Immature natural killer cell (primary cell): Measurements from ENCODE around the gene ZNF217. TPM values are rescaled to one million over a fixed set of nuclear protein-coding genes. Genes with fewer than 3 reads are reported as not detected.
"Not testable (repeated sequence)": the region's sequence is repeated elsewhere in the genome, so short reads cannot be mapped to it uniquely, and the experiment has no call there.

Experiments used
- DNase-seq, 3 donors: peaks; one replicate each; pipeline ENCODE4 v3.0.0; 2022; ENCODE audit warnings: mixed read lengths in 1 of 3
- H3K27ac Mint-ChIP-seq, 6 donors: one replicate each; pipeline ENCODE4 v1.8.0; 2020; ENCODE audit warnings: mixed read lengths in 6 of 6, mild to moderate bottlenecking in 5 of 6, inconsistent platforms in 4 of 6, moderate library complexity in 3 of 6
- H3K27me3 Mint-ChIP-seq, 3 donors: one replicate each; pipeline ENCODE4 v1.8.0; 2020 to 2021; ENCODE audit warnings: low read depth in 3 of 3, mild to moderate bottlenecking in 3 of 3, mixed read lengths in 3 of 3, moderate library complexity in 3 of 3, inconsistent platforms in 1 of 3
- H3K36me3 Mint-ChIP-seq, 3 donors: one replicate each; pipeline ENCODE4 v1.8.0; 2020; ENCODE audit warnings: mixed read lengths in 3 of 3, inconsistent platforms in 2 of 3, mild to moderate bottlenecking in 2 of 3
- H3K4me1 Mint-ChIP-seq, 2 donors: one replicate each; pipeline ENCODE4 v1.8.0; 2020; ENCODE audit warnings: inconsistent platforms in 2 of 2, mild to moderate bottlenecking in 2 of 2, mixed read lengths in 2 of 2, moderate library complexity in 1 of 2
- H3K4me3 Mint-ChIP-seq, 5 donors: one replicate each; pipeline ENCODE4 v1.8.0; 2020; ENCODE audit warnings: mild to moderate bottlenecking in 5 of 5, mixed read lengths in 5 of 5, inconsistent platforms in 3 of 5, moderate library complexity in 3 of 5
- H3K9me3 Mint-ChIP-seq, 6 donors: one replicate each; pipeline ENCODE4 v1.8.0; 2020; ENCODE audit warnings: mild to moderate bottlenecking in 6 of 6, mixed read lengths in 6 of 6, inconsistent platforms in 4 of 6, moderate library complexity in 3 of 6
- polyA plus RNA-seq, 3 donors: library from polyadenylated mRNA; unstranded; fragments of 300-500 nt; fragmentation: Illumina TruSeq; gene quantifications; one replicate each; pipeline ENCODE4 v1.2.3, GENCODE V29; 2021

The ZNF217 gene
- polyA plus RNA-seq, 3 donors from 2014 or later: 10.0 to 33.5 (median 16.2) TPM

DNA sequence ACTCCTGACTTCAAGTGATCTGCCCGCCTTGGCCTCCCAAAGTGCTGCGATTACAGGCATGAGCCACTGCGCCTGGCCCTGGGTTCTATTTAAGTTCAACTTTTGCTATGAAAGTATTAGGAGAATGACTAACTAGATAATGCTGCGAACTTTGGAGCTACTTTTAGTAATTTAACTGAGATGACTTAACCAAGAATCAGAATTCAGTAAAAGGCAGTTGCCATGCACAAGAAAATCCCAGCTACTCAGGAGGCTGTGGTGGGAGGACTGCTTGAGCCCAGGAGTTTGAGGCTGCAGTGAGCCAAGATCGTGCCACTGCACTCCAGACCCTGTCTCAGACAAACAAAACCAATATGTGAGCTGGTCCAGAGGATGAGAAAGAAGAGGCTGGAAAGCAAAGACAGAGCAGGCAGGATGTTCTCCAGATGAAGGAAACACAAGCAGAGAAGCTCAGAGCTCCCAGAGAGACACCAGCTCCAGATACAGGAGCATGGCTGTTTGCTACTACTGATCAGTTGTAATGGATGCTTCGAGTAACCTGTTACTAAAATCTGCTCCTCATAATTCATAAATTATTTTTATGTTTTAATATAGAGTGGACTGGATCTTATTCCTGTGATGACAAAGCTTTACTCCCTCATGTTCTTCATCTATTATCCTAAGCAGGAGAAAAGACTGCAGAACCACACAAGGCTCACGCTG lies 23.9 kb downstream of the ZNF217 start:
- Mint-ChIP-seq H3K27me3 (no peaks in the 10 kb centered on the region), H3K4me1 (peaks cover 20 to 49% of the 10 kb centered on the region in 2 donors), H3K9me3 (no peaks in the 10 kb centered on the region), H3K36me3 (peaks cover 6 to 42% (median 20%) of the 10 kb centered on the region in 3 donors), H3K4me3 (no peak overlapping the region), H3K27ac (peak overlapping the region in 4 of 6 donors; percentile 39 to 78 (median 68))
- no peak for DNase-seq

DNA sequence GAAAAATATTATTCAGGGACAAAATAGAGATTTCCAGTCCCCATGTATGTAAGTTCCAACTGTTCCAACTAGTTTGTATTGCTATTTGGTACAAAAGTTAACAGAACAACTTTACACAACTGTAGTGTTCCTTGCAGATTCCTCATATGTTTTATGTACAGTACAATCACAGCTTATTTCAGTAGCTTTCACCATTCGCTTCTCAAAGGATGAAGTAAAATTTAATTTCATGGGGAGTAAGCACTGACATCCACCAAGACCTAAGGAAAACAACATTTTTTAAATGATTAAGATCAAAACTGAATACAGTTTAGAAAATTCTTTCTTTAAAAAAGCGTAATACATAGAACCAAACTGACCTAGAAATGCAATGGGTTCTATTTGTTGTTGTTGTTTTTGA lies 24.6 kb downstream of the ZNF217 start:
- Mint-ChIP-seq H3K27ac (peak overlapping the region in 3 of 6 donors; percentile 2 to 83 (median 42)), H3K4me3 (no peak overlapping the region), H3K27me3 (no peaks in the 10 kb centered on the region), H3K9me3 (no peaks in the 10 kb centered on the region), H3K4me1 (peaks cover 20 to 43% of the 10 kb centered on the region in 2 donors), H3K36me3 (peaks cover 6 to 38% (median 16%) of the 10 kb centered on the region in 3 donors)
- no peak for DNase-seq

DNA sequence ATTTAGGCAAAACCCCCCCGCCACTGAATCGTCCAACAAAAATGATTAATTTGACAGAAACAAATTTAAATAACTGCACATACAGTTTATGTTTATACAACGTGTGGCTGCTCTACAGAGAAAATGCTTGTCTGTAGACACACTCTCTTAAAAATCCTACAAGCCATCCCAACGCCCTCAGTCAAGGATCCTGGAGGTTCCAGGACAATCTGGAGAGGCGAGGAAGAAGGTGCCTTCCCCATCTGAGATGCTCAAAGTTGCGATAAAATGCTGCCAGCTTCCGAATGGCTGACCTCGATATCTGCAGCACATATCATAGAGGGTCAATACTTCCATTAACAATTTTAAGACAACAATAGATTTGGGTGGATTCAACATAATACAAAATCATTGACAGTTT lies 25.3 kb downstream of the ZNF217 start:
- Mint-ChIP-seq H3K27me3 (no peaks in the 10 kb centered on the region), H3K36me3 (peaks cover 6 to 40% (median 16%) of the 10 kb centered on the region in 3 donors), H3K27ac (peak overlapping the region in 2 of 6 donors; percentile 9 to 51), H3K9me3 (no peaks in the 10 kb centered on the region), H3K4me1 (peaks cover 24 to 46% of the 10 kb centered on the region in 2 donors), H3K4me3 (no peak overlapping the region)
- no peak for DNase-seq

DNA sequence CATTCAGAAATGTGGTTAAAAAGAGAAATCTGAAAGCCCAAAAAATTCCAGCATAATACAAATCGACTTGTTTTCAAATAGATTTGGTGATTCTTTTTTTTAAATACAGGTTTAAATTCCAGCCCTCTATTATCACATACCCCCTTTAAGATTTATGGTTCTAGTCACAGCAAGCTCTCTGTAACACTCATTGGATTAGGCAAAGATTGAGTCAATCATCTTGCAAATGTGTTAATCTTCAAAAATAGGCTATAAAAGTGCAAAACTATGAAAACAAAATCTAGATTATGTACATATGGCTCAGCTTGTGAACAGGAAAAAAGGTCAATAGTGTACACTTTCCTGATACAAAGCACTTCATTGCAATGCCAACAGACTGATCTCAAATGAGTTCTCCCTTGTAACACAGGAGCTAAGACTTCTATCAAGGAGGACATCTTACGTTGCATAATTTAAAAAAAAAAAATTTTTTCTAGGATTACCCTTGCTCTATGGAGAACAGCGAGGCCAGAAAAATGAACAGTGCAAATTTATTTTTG lies 26.2 kb downstream of the ZNF217 start:
- no peak for DNase-seq
- Mint-ChIP-seq H3K36me3 (peaks cover 6 to 40% (median 13%) of the 10 kb centered on the region in 3 donors), H3K4me1 (peaks cover 20 to 41% of the 10 kb centered on the region in 2 donors), H3K4me3 (no peak overlapping the region), H3K27ac (peak overlapping the region; percentile 12 to 78 (median 48)), H3K9me3 (no peaks in the 10 kb centered on the region), H3K27me3 (no peaks in the 10 kb centered on the region)

DNA sequence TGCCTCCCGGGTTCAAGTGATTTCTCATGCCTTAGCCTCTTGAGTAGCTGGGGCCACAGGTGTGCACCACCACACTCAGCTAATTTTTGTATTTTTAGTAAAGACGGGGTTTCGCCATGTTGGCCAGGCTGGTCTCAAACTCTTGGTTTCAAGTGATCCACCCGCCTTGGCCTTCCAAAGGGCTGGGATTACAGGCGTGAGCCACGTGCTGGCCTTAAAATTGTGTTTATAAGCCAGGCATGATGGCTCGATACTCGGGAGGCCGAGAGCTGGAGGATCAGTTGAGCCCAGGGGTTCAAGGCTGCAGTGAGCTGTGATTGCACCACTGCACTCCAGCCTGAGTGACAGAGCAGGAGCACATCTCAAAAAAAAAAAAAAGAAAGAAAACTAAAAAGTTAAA lies 27.0 kb downstream of the ZNF217 start:
- H3K27ac Mint-ChIP-seq: peak overlapping the region in 1 of 6 donors; percentile 28
- H3K4me1 Mint-ChIP-seq: peaks cover 15 to 33% of the 10 kb centered on the region in 2 donors
- H3K36me3 Mint-ChIP-seq: peaks cover 5 to 34% (median 6%) of the 10 kb centered on the region in 3 donors
- H3K27me3 Mint-ChIP-seq, DNase-seq, H3K9me3 Mint-ChIP-seq, H3K4me3 Mint-ChIP-seq: not testable (repeated sequence)

DNA sequence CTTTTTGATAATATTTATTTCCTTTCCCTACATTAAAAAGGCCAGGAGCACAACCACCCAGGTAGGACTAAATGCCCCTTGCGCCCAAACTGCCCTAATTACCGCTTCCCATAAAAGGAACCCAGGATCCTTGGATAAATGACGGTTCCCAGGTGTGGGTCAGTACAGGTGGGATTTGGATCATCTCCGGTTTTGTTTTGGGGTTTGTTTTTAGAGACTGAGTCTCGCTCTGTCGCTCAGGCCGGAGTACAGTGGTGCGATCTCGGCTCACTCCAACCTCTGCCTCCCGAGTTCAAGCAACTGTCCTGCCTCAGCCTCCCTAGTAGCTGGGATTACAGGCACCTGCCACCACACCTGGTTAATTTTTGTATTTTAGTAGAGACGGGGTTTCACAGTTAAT lies 28.4 kb downstream of the ZNF217 start:
- H3K36me3 Mint-ChIP-seq: peaks cover 3 to 23% (median 6%) of the 10 kb centered on the region in 3 donors
- no peaks in the 10 kb centered on the region for H3K9me3 Mint-ChIP-seq

DNA sequence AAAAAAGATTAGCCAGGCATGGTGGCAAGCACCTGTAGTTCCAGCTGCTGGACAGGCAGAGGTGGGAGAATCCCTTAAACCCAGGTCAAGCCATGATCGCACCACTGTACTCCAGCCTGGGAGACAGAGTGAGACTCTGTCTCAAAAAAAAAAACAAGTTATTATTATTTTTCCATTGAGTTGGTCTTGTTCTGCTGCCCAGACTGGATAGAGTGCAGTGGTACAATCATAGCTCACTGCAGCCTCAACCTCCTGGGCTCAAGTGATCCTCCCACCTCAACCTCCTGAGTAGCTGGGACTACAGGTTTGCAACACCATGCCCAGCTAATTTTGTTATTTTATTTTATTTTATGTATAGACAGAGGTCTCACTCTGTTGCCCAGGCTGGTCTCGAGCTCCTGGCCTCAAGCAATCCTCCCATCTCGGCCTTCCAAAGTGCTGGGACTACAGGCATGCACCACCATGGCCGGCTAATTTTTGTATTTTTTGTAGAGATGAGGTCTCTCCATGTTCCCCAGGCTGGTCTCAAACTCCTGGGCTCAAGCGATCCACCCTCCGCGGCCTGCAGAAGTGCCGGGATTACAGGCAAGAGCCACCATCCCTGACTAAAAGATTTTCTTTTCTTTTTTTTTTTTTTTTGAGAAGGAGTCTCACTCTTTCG lies 31.4 kb downstream of the ZNF217 start:
- not testable (repeated sequence) for H3K27ac Mint-ChIP-seq, H3K36me3 Mint-ChIP-seq, H3K27me3 Mint-ChIP-seq, H3K9me3 Mint-ChIP-seq, DNase-seq, H3K4me3 Mint-ChIP-seq, H3K4me1 Mint-ChIP-seq

More for the DNA sequence above, 28.4 kb downstream of the ZNF217 start:
- H3K27me3 Mint-ChIP-seq: peaks cover 0 to under 1% (median 0%) of the 10 kb centered on the region in 3 donors
- H3K4me1 Mint-ChIP-seq: peaks cover 13 to 19% of the 10 kb centered on the region in 2 donors
- no peak for DNase-seq
- no peak overlapping the region for H3K27ac Mint-ChIP-seq
- H3K4me3 Mint-ChIP-seq: no peak overlapping the region

DNA sequence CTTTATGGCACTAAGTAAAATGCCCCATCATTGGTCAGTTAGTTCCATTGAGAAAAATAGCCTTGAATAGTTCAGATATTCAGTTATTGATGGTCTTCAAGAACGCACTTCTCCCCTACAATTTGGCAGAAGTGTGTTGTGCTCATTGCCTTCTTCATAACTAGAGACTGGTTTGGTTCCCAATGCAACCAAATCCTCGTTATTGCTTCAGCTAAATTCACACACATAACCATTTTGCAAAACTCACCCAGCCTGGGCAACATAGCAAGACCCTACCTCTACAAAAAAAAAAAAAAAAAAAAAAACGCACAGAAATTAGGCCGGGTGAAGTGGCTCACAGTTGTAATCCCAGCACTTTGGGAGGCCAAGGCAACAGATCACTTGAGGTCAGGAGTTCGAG lies 32.1 kb downstream of the ZNF217 start:
- DNase-seq: no peak
- Mint-ChIP-seq H3K27ac (no peak overlapping the region), H3K4me1 (peaks cover 5 to 6% of the 10 kb centered on the region in 2 donors), H3K4me3 (no peak overlapping the region), H3K36me3 (peaks cover 0 to 4% (median 4%) of the 10 kb centered on the region in 3 donors), H3K9me3 (no peaks in the 10 kb centered on the region), H3K27me3 (peaks cover 0 to 2% (median 2%) of the 10 kb centered on the region in 3 donors)

DNA sequence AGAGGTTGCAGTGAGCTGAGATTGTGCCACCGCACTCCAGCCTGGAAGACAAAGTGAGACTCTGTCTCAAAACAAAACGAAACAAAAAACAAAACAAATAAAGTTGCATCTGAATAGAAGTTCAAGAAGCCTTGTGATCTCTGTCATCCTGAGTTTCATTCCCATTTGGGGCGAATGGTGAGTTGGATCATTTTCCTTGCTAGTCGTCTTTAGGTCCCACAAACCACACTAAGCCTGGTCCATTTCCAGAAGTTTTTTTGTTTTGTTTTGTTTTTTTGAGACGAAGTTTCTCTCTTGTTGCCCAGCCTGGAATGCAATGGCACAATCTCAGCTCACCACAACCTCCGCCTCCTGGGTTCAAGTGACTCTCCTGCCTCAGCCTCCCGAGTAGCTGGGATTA lies 33.8 kb downstream of the ZNF217 start:
- no peak for DNase-seq
- peaks cover 0 to 4% (median 4%) of the 10 kb centered on the region in 3 donors for H3K36me3 Mint-ChIP-seq
- H3K4me1 Mint-ChIP-seq: peaks cover 5 to 6% of the 10 kb centered on the region in 2 donors
- H3K9me3 Mint-ChIP-seq: no peaks in the 10 kb centered on the region
- no peak overlapping the region for H3K4me3 Mint-ChIP-seq
- H3K27ac Mint-ChIP-seq: peak overlapping the region in 1 of 6 donors; percentile 11
- peaks cover 0 to 2% (median 2%) of the 10 kb centered on the region in 3 donors for H3K27me3 Mint-ChIP-seq

DNA sequence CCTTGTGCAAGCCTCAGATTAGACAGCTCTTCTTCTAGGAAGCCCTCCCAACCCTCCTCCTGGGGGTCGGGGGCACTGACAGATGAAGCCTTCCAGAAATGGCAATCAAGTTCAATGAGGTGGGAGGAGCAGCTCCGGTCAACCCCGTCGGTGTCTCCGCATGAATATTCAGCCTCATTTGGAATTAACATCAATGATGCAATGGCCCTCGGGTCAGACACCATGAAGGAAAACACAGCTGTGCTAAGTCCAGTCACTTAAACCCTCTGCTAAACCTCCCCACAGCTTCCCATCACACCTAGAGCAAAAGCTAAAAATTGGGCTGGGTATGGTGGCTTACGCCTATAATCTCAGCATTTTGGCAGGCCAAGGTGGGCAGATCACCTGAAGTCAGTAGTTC lies 36.5 kb downstream of the ZNF217 start:
- DNase-seq: no peak
- Mint-ChIP-seq H3K27ac (no peak overlapping the region), H3K36me3 (peaks cover 0 to 4% (median 0%) of the 10 kb centered on the region in 3 donors), H3K9me3 (no peaks in the 10 kb centered on the region), H3K27me3 (peaks cover 0 to 2% (median 2%) of the 10 kb centered on the region in 3 donors), H3K4me1 (no peaks in the 10 kb centered on the region), H3K4me3 (no peak overlapping the region)

DNA sequence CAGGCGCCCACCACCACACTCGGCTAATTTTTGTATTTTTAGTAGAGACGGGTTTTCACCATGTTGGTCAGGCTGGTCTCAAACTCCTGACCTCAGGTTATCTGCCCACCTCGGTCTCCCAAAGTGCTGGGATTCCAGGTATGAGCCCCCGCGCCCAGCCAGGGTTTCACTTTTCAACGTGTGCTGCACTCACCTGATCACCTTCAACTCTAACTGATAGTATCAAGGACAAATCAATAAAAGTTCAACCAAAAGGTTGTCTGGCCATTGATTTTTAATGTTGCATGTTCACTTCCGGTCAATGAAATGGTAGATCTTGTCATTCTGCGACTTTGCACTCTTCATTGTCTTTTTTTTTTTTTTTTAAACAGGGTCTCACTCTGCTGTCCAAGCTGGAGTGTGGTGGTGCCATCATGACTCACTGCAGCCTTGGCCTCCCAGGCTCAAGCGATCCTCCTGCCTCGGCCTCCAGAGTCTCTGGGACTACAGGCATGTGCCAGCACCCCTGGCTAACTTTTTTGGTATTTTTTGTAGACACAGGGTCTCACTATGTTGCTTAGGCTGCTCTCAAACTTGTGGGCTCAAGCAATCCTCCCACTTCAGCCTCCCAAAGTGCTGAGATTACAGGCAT lies 37.3 kb downstream of the ZNF217 start:
- H3K9me3 Mint-ChIP-seq: no peaks in the 10 kb centered on the region
- peaks cover 0 to 2% (median 2%) of the 10 kb centered on the region in 3 donors for H3K27me3 Mint-ChIP-seq
- H3K4me3 Mint-ChIP-seq: no peak overlapping the region
- H3K27ac Mint-ChIP-seq: no peak overlapping the region
- H3K4me1 Mint-ChIP-seq: no peaks in the 10 kb centered on the region
- DNase-seq: no peak
- peaks cover 0 to 4% (median 0%) of the 10 kb centered on the region in 3 donors for H3K36me3 Mint-ChIP-seq

DNA sequence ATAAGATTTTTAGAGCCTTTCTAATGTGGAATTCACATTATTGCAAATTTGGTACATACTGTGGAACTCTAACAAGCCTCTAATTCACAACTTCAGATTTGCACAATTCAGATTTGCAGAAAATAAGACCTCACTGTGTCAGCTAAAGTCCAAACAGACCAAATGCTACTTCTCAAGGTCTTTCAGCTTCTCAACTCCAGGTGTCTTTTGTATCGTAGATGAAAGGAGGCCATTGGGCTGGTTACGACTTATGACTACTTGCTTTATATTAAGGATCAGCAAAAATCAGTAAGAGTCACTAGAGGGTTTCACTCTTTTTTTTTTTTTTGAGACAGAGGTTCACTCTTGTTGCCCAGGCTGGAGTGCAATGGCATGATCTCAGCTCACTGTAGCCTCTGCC lies 37.8 kb downstream of the ZNF217 start:
- H3K27me3 Mint-ChIP-seq: peaks cover 0 to 2% (median 2%) of the 10 kb centered on the region in 3 donors
- no peak overlapping the region for H3K4me3 Mint-ChIP-seq
- no peak overlapping the region for H3K27ac Mint-ChIP-seq
- H3K9me3 Mint-ChIP-seq: no peaks in the 10 kb centered on the region
- H3K36me3 Mint-ChIP-seq: peaks cover 0 to 4% (median 0%) of the 10 kb centered on the region in 3 donors
- DNase-seq: no peak
- H3K4me1 Mint-ChIP-seq: no peaks in the 10 kb centered on the region

DNA sequence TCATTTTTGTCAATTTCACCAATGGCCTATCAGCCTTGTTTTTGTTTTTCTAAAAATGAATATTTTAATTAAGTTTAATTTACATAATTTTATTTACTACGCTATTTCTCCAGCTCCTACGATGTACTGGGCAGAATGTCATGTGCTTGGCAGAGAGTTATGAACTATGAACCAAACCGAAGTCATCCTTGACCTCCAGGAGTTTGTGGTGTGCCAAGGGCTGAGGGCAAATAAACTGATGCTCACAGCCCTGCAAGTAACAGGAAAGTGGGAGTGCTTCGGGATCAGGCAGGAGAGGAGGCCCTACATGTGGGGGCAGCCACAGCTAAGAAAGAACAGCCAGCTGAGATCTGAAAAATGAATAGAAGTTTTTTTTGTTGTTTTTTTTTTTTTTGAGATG lies 38.6 kb downstream of the ZNF217 start:
- no peak for DNase-seq
- Mint-ChIP-seq H3K27ac (no peak overlapping the region), H3K4me1 (no peaks in the 10 kb centered on the region), H3K36me3 (peaks cover 0 to 4% (median 0%) of the 10 kb centered on the region in 3 donors), H3K9me3 (no peaks in the 10 kb centered on the region), H3K4me3 (no peak overlapping the region), H3K27me3 (peaks cover 0 to 2% (median 0%) of the 10 kb centered on the region in 3 donors)

DNA sequence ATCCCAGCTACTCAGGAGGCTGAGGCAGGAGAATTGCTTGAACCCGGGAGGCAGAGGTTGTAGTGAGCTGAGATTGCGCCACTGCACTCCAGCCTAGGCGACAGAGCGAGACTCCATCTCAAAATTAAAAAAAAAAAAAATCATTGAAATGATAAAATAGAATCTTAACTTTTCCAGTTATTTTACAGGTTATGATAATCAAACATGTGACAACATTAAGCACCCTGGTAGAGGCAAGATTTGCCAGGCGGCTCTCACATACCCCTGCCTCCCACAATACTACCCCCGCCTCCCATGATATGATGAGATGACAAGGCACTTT lies 41.1 kb downstream of the ZNF217 start:
- H3K27ac Mint-ChIP-seq, H3K4me3 Mint-ChIP-seq, H3K4me1 Mint-ChIP-seq, H3K36me3 Mint-ChIP-seq, H3K9me3 Mint-ChIP-seq, H3K27me3 Mint-ChIP-seq, DNase-seq: not testable (repeated sequence)
